ENCODE measurements around the gene ETFRF1.

The ETFRF1 gene

DNA sequence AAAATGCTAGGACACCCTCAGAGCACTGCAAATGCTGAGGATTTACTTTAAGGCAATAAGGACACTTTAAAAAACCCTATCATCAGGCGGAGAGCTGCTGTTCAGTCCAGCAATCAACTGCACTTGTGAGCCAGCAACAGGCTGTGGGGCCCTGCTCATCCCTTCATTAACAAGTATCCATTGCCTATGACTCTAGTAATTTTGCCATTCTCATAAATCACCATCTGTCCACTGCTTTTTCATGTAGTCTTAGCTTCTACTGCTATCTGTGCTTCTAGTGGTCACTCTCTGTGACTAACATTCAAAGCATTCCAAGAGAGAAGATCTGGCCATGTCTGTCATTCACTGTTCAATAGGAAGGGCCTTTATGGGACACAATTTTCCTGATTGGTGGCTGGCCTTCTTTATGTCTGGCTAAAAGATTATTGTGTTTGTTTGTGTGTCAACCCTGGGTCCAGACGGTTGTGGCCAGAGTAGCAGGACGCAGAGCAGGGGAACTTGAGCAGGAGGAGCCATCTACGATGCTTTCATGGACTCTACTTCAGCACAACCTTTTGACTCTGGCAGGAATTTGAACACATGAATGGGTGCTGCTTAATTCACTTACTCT, 59.3 kb downstream of the ETFRF1 start:
- no peaks in the 10 kb centered on the region for H4K20me1 ChIP-seq (ENCODE audit: insufficient read depth, low read length)
- H3K4me3 ChIP-seq (ENCODE audit: low read length) = no peak overlapping the region
- H3K36me3 ChIP-seq (replicated peaks; ENCODE audit: insufficient read depth, low read length) = no peaks in the 10 kb centered on the region
- peaks cover 14% of the 10 kb centered on the region for H3F3A ChIP-seq (ENCODE audit: insufficient read depth, low read length)
- TF ChIP-seq CTCF (IDR thresholded peaks at IDR 0.05; ENCODE audit: low read length) = no peak
- TF ChIP-seq EZH2phosphoT487 (IDR thresholded peaks at IDR 0.05; ENCODE audit: low read length) = no peak
- no peak for TF ChIP-seq EZH2 (optimal IDR thresholded peaks at IDR 0.05; ENCODE audit: low read depth, low read length)
- no peak overlapping the region for H3K4me2 ChIP-seq (ENCODE audit: low read depth, low read length)
- no peak overlapping the region for H2AFZ ChIP-seq (ENCODE audit: low read length)
- no peaks in the 10 kb centered on the region for H3K27me3 ChIP-seq (replicated peaks; ENCODE audit: insufficient read depth, low read length)
- H3K4me1 ChIP-seq (ENCODE audit: low read length) = peaks cover 8% of the 10 kb centered on the region
- H3K9me3 ChIP-seq (replicated peaks; ENCODE audit: insufficient read depth, low read length) = no peaks in the 10 kb centered on the region
- no peak overlapping the region for H3K27ac ChIP-seq (ENCODE audit: low read length)
- no peak for DNase-seq
- H3K79me2 ChIP-seq (ENCODE audit: low read length) = peaks cover 8% of the 10 kb centered on the region
- no peaks in the 10 kb centered on the region for H3K9me2 ChIP-seq (replicated peaks; ENCODE audit: insufficient read depth, low read length)
- H3K9ac ChIP-seq (ENCODE audit: low read length) = no peak overlapping the region
